Measurements from ENCODE around the gene ISLR. TPM values are rescaled to one million over a fixed set of nuclear protein-coding genes. Genes with fewer than 3 reads are reported as not detected.

Gene ISLR
- total RNA-seq, 1 donor from 2014 or later: not detected

DNA sequence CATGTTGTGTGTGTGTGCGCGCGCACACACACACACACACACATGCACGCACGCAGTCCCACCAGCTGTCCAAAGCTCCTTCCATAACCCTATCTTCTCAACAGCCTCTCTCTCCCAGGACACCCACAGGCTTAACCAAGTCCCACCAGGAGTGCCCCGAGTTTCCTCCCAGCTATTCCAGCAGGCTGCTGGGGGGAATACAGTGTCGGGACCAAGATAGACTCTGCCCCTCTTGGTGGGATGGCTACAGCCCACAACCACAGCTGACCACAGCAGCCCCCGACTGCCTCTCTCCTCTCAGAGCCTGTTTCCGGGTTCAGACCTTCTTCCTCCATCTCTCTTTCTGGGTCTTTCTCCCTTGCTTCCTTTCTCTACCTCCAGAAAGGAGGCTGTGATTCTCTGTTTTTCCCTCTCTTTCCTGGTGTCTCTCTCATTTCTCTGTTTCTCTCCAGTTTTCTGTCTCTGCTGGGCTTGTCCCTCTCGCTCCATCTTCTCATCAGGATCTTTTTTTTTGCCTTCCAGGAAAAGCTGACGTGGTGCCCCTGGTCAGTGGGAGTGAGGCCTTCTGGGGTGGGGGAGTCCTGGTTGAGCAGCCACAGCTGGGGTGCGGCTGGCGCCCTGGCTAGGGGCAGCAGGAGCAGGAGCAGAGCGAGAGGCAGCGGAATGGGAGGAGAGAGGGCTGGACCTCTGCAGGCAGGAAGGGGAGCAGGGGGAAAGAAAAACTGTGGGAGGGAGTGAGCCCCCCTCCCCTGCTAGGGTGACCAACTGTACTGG, 3.3 kb upstream of the ISLR start:
- Mint-ChIP-seq H3K27ac (no peak overlapping the region), H3K27me3 (ENCODE audit: low read depth) (no peaks in the 10 kb centered on the region), H3K4me3 (ENCODE audit: low read depth) (no peak overlapping the region), H3K4me1 (ENCODE audit: low read depth) (no peaks in the 10 kb centered on the region), H3K36me3 (ENCODE audit: low read depth) (no peaks in the 10 kb centered on the region), H3K9me3 (no peaks in the 10 kb centered on the region)
- DNase-seq (ENCODE audit: low spot score): no peak
- intact Hi-C loops (cut with micrococcal nuclease): no loop called here

DNA sequence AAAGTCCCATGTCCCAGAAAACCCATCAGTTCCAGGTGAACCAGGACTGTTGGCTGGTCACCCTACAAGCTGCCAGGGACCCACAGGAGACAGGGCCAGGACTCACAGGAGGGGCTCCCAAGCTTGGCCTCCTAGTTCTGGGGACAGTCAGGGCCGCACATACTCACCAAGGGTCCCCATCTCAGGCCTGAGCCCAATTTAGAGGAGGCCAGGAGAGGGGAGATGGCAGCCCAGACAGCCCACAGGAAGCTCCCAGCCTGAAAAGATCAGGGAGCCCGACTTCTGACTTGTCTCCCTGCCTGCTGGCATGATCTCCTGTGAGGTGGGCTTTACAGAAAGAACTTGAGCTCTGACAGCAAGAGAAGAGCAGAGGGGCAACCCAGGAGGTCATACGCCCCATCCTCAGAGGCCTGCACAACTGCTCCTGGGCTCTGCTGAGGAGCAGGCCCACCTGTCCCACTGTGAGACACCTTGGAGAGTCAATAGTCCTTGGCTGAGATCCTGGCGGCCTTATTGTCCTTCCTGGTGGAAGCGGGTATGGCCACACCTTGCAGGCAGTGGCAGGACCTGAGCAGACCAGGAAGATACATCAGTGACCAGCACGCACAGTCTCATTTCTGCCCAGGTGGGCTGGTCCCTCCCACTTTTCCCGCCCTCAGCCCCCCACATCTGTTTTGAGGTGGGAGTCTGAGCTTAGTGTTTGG, 2.5 kb upstream of the ISLR start:
- Mint-ChIP-seq H3K27me3 (ENCODE audit: low read depth) (no peaks in the 10 kb centered on the region), H3K4me1 (ENCODE audit: low read depth) (no peaks in the 10 kb centered on the region), H3K36me3 (ENCODE audit: low read depth) (no peaks in the 10 kb centered on the region), H3K4me3 (ENCODE audit: low read depth) (no peak overlapping the region), H3K9me3 (no peaks in the 10 kb centered on the region), H3K27ac (no peak overlapping the region)
- intact Hi-C loops (cut with micrococcal nuclease): no loop called here
- no peak for DNase-seq (ENCODE audit: low spot score)

DNA sequence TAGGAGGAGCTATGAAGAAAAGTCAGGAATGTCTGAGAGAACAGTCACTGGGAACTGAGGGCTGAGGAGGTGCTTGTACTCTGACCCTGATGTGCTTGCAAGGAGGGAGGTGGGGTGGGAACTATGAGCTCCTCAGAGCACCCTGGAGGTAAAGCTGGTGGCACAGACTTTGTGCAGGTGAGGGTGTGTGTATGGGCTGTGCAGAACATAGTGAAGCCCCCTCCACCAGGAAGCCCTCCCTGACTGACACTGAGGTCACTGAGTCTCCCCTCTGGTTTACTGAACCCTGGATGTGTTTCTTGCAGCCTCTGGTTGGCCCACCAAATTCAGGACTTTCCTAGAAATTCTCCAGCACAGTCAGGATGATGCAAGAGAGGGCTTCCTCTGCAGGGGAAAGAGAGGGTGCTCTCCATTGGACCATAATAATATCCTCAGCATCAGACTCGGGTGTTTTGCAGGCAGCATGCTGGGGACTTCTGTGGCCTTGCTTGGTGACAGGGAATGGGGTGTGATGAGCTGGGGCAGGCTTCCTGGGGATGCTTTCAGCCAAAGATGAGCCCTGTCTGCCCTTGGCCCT, 1.5 kb upstream of the ISLR start:
- DNase-seq (ENCODE audit: low spot score): no peak
- Mint-ChIP-seq H3K27ac (no peak overlapping the region), H3K27me3 (ENCODE audit: low read depth) (no peaks in the 10 kb centered on the region)

DNA sequence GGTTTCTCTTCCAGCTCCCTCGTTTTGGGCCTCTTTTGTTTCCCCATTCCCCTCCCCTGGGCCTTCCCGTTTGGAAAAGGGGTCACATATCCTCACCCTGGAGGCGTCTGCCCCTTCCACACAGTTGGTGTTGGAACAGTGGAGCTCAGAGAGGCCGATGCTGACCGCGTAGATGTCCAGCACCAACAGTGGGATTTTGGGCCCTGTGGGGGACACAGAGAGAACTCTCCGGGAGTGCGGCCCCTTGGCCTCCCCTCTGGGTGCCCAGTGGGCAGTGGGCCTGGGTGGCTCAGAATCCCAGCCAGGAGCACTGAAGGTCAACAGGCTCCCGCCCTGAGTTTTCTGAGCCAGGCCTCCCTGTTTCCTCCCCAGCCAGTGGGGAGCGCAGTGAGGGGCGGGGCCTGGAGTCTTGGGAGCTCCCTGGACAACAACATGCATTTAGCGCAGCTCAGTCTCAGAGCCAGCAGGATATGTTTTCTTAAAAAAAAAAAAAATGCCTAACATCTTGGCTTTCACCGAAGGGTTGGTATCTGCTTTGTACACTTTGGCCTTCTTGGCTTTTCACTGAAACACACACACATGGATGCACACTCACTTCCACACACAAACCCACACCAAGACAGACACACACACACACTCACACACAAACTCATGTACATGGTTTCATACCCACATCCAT, 670 bp upstream of the ISLR start:
- Mint-ChIP-seq H3K27me3 (ENCODE audit: low read depth) (no peaks in the 10 kb centered on the region), H3K9me3 (no peaks in the 10 kb centered on the region), H3K4me1 (ENCODE audit: low read depth) (no peaks in the 10 kb centered on the region), H3K27ac (no peak overlapping the region), H3K36me3 (ENCODE audit: low read depth) (no peaks in the 10 kb centered on the region), H3K4me3 (ENCODE audit: low read depth) (no peak overlapping the region)
- no peak for DNase-seq (ENCODE audit: low spot score)
- intact Hi-C loops (cut with micrococcal nuclease): no loop called here

More for the DNA sequence above, 1.5 kb upstream of the ISLR start:
- intact Hi-C loops (cut with micrococcal nuclease): no loop called here
- Mint-ChIP-seq H3K9me3 (no peaks in the 10 kb centered on the region), H3K4me1 (ENCODE audit: low read depth) (no peaks in the 10 kb centered on the region), H3K4me3 (ENCODE audit: low read depth) (no peak overlapping the region), H3K36me3 (ENCODE audit: low read depth) (no peaks in the 10 kb centered on the region)

DNA sequence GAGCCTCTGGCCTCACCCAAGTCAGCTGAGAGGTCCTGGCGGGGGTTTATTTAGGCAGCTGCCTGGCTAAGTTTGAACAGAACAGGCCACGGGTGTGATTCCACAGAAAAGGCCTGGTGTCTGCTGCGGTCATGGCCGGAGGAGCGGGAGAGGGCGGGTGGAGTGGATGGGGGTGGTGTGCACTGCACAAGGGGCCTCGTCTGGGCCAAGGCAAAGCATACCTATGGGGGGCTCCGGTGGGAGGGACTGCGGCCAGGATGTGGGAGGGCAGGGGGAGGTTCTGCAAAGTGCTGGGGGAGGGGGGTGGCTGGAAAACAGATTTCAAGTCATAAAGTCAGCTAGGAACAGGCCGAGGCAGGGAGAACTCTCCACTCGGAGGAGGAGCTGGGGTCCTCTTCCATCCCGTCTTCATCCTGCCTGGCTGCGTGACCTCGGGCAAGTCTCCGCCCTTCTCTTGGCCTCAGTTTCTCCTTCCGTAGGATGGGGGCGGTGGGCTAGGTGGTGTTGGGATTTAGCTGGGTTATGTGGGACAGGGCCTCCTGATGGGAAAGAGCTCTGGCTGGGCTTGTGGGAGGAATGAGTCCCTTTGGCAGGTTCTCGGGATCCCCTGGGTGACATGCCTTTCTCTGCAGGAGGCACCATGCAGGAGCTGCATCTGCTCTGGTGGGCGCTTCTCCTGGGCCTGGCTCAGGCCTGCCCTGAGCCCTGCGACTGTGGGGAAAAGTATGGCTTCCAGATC, 878 bp downstream of the ISLR start:
- Mint-ChIP-seq H3K36me3 (ENCODE audit: low read depth) (no peaks in the 10 kb centered on the region), H3K4me3 (ENCODE audit: low read depth) (no peak overlapping the region), H3K4me1 (ENCODE audit: low read depth) (no peaks in the 10 kb centered on the region), H3K27ac (no peak overlapping the region), H3K9me3 (no peaks in the 10 kb centered on the region), H3K27me3 (ENCODE audit: low read depth) (no peaks in the 10 kb centered on the region)
- intact Hi-C loops (cut with micrococcal nuclease): no loop called here
- no peak for DNase-seq (ENCODE audit: low spot score)

DNA sequence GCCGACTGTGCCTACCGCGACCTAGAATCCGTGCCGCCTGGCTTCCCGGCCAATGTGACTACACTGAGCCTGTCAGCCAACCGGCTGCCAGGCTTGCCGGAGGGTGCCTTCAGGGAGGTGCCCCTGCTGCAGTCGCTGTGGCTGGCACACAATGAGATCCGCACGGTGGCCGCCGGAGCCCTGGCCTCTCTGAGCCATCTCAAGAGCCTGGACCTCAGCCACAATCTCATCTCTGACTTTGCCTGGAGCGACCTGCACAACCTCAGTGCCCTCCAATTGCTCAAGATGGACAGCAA, 1.4 kb downstream of the ISLR start:
- DNase-seq (ENCODE audit: low spot score): no peak
- no peaks in the 10 kb centered on the region for H3K27me3 Mint-ChIP-seq (ENCODE audit: low read depth)
- no peak overlapping the region for H3K4me3 Mint-ChIP-seq (ENCODE audit: low read depth)
- no peak overlapping the region for H3K27ac Mint-ChIP-seq
- H3K4me1 Mint-ChIP-seq (ENCODE audit: low read depth): no peaks in the 10 kb centered on the region
- no peaks in the 10 kb centered on the region for H3K36me3 Mint-ChIP-seq (ENCODE audit: low read depth)
- H3K9me3 Mint-ChIP-seq: no peaks in the 10 kb centered on the region
- intact Hi-C loops (cut with micrococcal nuclease): no loop called here

DNA sequence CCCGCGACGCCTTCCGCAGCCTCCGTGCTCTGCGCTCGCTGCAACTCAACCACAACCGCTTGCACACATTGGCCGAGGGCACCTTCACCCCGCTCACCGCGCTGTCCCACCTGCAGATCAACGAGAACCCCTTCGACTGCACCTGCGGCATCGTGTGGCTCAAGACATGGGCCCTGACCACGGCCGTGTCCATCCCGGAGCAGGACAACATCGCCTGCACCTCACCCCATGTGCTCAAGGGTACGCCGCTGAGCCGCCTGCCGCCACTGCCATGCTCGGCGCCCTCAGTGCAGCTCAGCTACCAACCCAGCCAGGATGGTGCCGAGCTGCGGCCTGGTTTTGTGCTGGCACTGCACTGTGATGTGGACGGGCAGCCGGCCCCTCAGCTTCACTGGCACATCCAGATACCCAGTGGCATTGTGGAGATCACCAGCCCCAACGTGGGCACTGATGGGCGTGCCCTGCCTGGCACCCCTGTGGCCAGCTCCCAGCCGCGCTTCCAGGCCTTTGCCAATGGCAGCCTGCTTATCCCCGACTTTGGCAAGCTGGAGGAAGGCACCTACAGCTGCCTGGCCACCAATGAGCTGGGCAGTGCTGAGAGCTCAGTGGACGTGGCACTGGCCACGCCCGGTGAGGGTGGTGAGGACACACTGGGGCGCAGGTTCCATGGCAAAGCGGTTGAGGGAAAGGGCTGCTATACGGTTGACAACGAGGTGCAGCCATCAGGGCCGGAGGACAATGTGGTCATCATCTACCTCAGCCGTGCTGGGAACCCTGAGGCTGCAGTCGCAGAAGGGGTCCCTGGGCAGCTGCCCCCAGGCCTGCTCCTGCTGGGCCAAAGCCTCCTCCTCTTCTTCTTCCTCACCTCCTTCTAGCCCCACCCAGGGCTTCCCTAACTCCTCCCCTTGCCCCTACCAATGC, 2.0 kb downstream of the ISLR start:
- Mint-ChIP-seq H3K9me3 (no peaks in the 10 kb centered on the region), H3K36me3 (ENCODE audit: low read depth) (no peaks in the 10 kb centered on the region), H3K27me3 (ENCODE audit: low read depth) (no peaks in the 10 kb centered on the region), H3K27ac (no peak overlapping the region), H3K4me3 (ENCODE audit: low read depth) (no peak overlapping the region), H3K4me1 (ENCODE audit: low read depth) (no peaks in the 10 kb centered on the region)
- DNase-seq (ENCODE audit: low spot score): no peak
- intact Hi-C loops (cut with micrococcal nuclease): no loop called here

DNA sequence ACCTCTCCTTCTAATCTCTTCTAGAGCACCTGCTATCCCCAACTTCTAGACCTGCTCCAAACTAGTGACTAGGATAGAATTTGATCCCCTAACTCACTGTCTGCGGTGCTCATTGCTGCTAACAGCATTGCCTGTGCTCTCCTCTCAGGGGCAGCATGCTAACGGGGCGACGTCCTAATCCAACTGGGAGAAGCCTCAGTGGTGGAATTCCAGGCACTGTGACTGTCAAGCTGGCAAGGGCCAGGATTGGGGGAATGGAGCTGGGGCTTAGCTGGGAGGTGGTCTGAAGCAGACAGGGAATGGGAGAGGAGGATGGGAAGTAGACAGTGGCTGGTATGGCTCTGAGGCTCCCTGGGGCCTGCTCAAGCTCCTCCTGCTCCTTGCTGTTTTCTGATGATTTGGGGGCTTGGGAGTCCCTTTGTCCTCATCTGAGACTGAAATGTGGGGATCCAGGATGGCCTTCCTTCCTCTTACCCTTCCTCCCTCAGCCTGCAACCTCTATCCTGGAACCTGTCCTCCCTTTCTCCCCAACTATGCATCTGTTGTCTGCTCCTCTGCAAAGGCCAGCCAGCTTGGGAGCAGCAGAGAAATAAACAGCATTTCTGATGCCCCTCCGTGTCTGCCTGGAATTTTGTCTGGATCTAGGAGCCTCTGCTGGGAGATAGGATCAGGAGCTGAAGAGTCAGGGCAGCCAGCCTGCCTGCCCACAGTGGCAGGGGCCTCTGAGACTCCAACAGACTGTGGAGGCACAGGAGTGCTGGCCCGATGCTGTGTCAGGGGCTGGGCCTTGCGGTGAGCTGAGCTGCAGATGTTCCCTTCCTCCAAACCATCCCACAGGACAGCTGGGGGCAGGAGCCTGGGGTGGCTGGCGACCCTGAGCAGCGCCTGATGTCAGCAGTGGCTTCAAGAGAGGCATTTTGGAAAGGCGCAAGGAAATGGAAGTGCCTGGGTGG, 3.0 kb downstream of the ISLR start:
- Mint-ChIP-seq H3K4me1 (ENCODE audit: low read depth) (no peaks in the 10 kb centered on the region), H3K4me3 (ENCODE audit: low read depth) (no peak overlapping the region), H3K36me3 (ENCODE audit: low read depth) (no peaks in the 10 kb centered on the region), H3K27me3 (ENCODE audit: low read depth) (no peaks in the 10 kb centered on the region), H3K27ac (no peak overlapping the region), H3K9me3 (no peaks in the 10 kb centered on the region)
- no peak for DNase-seq (ENCODE audit: low spot score)
- intact Hi-C loops (cut with micrococcal nuclease): no loop called here

DNA sequence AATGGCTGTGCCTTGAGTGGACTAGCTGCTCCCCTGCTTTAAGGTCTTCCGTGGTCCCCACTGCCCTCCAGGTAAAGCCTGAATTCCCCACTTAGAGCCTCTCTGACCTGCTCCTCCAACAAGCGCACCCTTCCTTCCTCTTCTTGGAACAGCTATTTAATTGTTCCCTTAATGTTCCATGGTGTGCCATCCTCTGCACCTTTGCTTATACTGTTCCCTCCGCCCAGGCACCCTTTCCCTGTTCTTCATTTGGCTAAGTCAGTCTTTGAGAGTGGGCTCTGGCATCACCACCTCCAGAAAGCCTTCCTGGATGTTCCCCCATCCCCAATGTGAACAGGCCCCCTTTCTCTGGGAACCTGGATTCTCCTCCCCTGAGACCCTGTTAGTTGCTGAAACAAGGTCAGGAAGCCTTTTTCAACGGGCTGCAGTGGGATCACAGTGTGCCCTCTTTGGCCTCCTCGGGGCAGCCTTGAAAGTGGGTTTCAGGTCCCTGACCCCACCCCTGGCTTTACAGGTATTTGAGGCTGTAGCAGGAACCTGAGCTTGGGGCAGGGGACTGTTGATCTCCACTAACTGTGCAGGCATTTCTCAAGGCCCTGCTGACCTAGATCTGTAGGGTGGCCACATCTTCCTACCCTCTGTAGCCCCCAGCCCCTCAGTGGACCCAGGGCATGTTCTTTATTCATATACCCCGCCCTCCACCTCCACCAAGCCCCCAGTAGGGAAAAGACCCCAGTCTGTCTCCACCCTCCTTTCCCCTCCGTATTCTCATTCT, 5.0 kb downstream of the ISLR start:
- no peak overlapping the region for H3K4me3 Mint-ChIP-seq (ENCODE audit: low read depth)
- H3K4me1 Mint-ChIP-seq (ENCODE audit: low read depth): no peaks in the 10 kb centered on the region
- intact Hi-C loops (cut with micrococcal nuclease): no loop called here
- no peaks in the 10 kb centered on the region for H3K36me3 Mint-ChIP-seq (ENCODE audit: low read depth)
- H3K27ac Mint-ChIP-seq: no peak overlapping the region
- H3K27me3 Mint-ChIP-seq (ENCODE audit: low read depth): no peaks in the 10 kb centered on the region
- H3K9me3 Mint-ChIP-seq: no peaks in the 10 kb centered on the region
- no peak for DNase-seq (ENCODE audit: low spot score)

DNA sequence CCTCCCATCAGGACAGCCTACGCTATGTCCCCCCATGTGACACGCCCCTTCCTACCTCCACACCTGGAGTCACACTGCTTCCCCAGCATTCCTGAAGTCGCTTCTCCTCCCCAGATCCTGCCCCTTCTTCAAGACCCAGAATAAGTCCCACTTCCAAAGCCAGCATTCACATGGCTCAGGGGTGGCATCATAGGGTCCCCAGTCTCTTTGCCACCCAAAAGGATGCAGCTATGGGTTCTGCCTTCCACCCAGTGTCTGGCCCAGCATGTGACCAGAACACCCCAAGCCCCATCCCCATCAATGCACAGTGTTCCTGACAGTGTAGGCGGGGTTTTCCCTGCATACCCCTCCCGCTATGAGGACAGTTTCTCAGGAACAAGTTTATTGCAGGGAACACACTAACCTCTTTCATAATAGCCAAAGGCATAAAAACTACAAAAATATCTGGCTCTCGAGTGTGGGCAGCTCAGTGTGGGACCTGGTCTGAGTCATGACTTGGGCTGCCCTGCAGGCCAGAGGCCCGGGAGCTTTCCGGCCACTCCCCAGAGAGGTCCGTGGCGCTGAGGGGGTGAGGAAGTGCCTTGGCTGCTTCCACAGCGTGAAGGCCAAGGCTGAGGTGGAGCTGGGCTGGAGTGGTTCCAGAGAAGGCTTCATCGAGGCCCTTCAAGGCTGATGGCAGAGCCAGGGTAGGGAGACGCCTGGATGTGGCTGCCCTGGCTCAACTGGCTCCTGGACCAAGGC, 5.8 kb downstream of the ISLR start:
- DNase-seq (ENCODE audit: low spot score): no peak
- no peaks in the 10 kb centered on the region for H3K36me3 Mint-ChIP-seq (ENCODE audit: low read depth)
- no peaks in the 10 kb centered on the region for H3K9me3 Mint-ChIP-seq
- H3K4me3 Mint-ChIP-seq (ENCODE audit: low read depth): no peak overlapping the region
- H3K27me3 Mint-ChIP-seq (ENCODE audit: low read depth): no peaks in the 10 kb centered on the region
- H3K4me1 Mint-ChIP-seq (ENCODE audit: low read depth): no peaks in the 10 kb centered on the region
- no peak overlapping the region for H3K27ac Mint-ChIP-seq
- intact Hi-C loops (cut with micrococcal nuclease): no loop called here

Measured in activated T-helper 2 cell treated with anti-CD3 and anti-CD28 coated beads, Interferon-gamma antibody, Interleukin-2, Interleukin-4, amounts not matched to agents 10 μg/mL and 5 μg/mL and 100 μg/mL, durations not matched to agents 14 hours and 24 hours and 36 hours (primary cell).